H1 (cell line): ENCODE data around the gene MGME1. TPM values are rescaled to one million over a fixed set of nuclear protein-coding genes. Genes with fewer than 3 reads are reported as not detected.

Source experiments
- HDAC6 ChIP-seq: IDR thresholded peaks from one replicate; pipeline ENCODE4 v1.7.1; 2012; ENCODE audit warnings: low read depth, mild to moderate bottlenecking, inconsistent platforms, low read length, moderate library complexity
- SIN3A ChIP-seq, 2 experiments: IDR thresholded peaks in 1 of 2; conservative IDR thresholded peaks in 1 of 2; 2 replicates each; pipeline ENCODE4 v1.6.1; 2011 to 2012; ENCODE audit warnings: low read length in 2 of 2, improper control_type of control experiment in 1 of 2, low read depth in 1 of 2, mild to moderate bottlenecking in 1 of 2
- SP2 ChIP-seq: IDR thresholded peaks from 2 replicates; pipeline ENCODE4 v1.6.1; 2012; ENCODE audit warnings: mild to moderate bottlenecking, low read length, inconsistent platforms
- TCF12 ChIP-seq: IDR thresholded peaks from 2 replicates; pipeline ENCODE4 v1.6.1; 2011; ENCODE audit warnings: low read depth, mild to moderate bottlenecking, low read length
- polyA plus RNA-seq, 7 experiments: library from polyadenylated mRNA; depleted of rRNA in 3 of 7; stranded (reverse) in 5 of 7; unstranded in 2 of 7; fragments of >200 nt in 5 of 7; fragments of 200-250 nt in 2 of 7; gene quantifications; 1 replicate in 5 of 7; 2 replicates in 1 of 7; 4 replicates in 1 of 7; pipeline versions ENCODE4 v1.2.1 to v1.2.3, GENCODE V29; 2011 to 2013; ENCODE audit warnings: missing spikeins in 2 of 7, mixed read lengths in 2 of 7
- total RNA-seq: library from RNA; stranded (reverse); fragmentation: NEBNext Ultra II Directional; extraction: Animal tissue kit (Norgen Biotek cat#: 25700); gene quantifications from 2 replicates; pipeline ENCODE4 v1.2.1, GENCODE V29; 2021

Gene MGME1
- total and polyA plus RNA-seq, 2 of the 8 experiments (the other 6 are each of a cell fraction or from before 2014, with no cell fraction given): 27.7 to 59.0 TPM

- TF ChIP-seq HDAC6 (no peak), SP2 (no peak), SIN3A (conservative IDR thresholded peaks at IDR 0.05 in 1 of 2, IDR thresholded peaks at IDR 0.05 in 1 of 2; ENCODE audit: low read depth in 1 of 2, low read length in 2 of 2) (no peak), TCF12 (no peak)
Observed at GRCh38 chr20:18030020-18030419, 61.2 kb downstream of the MGME1 start (continued).
